ENCODE measurements around the gene PADI4. TPM values are rescaled to one million over a fixed set of nuclear protein-coding genes. Genes with fewer than 3 reads are reported as not detected.

PADI4 gene
- total RNA-seq, 3 donors from 2014 or later (not counting 1 experiment from before 2014, with no cell fraction given) = 1.4 to 11.6 (median 1.7) TPM

DNA sequence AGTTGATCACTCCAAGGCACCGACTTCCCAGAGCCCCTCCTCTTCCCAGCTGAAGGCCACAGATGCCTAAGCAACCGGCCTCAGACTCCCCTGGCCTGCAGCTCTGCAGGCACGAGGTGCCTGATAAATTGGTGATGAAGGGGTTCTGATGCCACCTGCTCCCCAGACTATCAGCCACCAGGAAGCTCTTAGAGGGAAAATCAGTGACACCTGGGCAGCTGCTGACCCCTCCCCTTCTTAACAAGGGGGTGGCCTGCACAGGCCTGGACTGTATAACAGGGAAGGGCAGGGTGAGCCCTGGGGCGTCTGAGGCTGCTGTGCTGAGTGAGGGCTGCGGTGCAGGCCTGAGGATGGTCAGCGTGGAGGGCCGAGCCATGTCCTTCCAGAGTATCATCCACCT is 63.9 kb downstream of the PADI4 start, which contains the start of gene PADI6:
TSS of gene PADI6 (plus strand) at position 301 of the 400 bp plus-strand sequence. CDS start at position 351, 50 bp downstream.
- H3K27me3 Mint-ChIP-seq (ENCODE audit: low read depth in 2 of 2) = peaks cover 0 to 2% of the 10 kb centered on the region in 2 donors
- no peak within 1 kb of the TSS for H3K27ac Mint-ChIP-seq
- ATAC-seq = no peak
- no peaks in the 10 kb centered on the region for H3K36me3 ChIP-seq (ENCODE audit: control insufficient read depth, insufficient read depth, low read length)
- H3K4me1 ChIP-seq (ENCODE audit: control insufficient read depth, insufficient read depth, low read length) = no peaks in the 10 kb centered on the region
- no peak within 1 kb of the TSS for H3K4me3 ChIP-seq (ENCODE audit: low read length)
- TF ChIP-seq, protein P1, sequence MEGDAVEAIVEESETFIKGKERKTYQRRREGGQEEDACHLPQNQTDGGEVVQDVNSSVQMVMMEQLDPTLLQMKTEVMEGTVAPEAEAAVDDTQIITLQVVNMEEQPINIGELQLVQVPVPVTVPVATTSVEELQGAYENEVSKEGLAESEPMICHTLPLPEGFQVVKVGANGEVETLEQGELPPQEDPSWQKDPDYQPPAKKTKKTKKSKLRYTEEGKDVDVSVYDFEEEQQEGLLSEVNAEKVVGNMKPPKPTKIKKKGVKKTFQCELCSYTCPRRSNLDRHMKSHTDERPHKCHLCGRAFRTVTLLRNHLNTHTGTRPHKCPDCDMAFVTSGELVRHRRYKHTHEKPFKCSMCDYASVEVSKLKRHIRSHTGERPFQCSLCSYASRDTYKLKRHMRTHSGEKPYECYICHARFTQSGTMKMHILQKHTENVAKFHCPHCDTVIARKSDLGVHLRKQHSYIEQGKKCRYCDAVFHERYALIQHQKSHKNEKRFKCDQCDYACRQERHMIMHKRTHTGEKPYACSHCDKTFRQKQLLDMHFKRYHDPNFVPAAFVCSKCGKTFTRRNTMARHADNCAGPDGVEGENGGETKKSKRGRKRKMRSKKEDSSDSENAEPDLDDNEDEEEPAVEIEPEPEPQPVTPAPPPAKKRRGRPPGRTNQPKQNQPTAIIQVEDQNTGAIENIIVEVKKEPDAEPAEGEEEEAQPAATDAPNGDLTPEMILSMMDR (IDR thresholded peaks at IDR 0.05) = no peak
- no peak within 1 kb of the TSS for H3K4me3 Mint-ChIP-seq
- H3K4me1 Mint-ChIP-seq = no peaks in the 10 kb centered on the region
- DNase-seq = no peak
- intact Hi-C loops (cut with micrococcal nuclease) = no loop called here
- H3K9me3 ChIP-seq (ENCODE audit: control insufficient read depth, insufficient read depth, low read length) = no peaks in the 10 kb centered on the region
- no peaks in the 10 kb centered on the region for H3K36me3 Mint-ChIP-seq
- H3K9me3 Mint-ChIP-seq = no peaks in the 10 kb centered on the region
- no peaks in the 10 kb centered on the region for H3K27me3 ChIP-seq (ENCODE audit: control insufficient read depth, insufficient read depth, low read length)
- no peak within 1 kb of the TSS for H3K27ac ChIP-seq (ENCODE audit: low read length)
- 76% methylated on average over 6 of the region's 7 CpGs for WGBS (ENCODE audit: insufficient coverage)

DNA sequence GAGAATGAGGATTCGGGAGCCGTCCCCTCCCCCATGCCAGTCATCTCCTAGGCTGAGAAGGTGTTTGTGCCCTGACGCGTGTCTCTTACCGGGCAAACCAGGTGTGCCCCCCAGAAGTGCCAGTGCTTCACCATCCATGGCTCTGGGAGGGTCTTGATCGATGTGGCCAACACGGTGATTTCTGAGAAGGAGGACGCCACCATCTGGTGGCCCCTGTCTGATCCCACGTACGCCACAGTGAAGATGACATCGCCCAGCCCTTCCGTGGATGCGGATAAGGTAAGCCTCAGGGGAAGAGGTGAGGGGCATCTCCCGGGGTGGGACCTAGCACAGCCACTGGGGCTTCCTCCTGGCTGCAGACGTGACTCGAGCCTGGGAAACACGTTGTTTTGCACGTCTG is 65.0 kb downstream of the PADI4 start:
- Histone ChIP-seq H3K36me3 (ENCODE audit: control insufficient read depth, insufficient read depth, low read length) (no peaks in the 10 kb centered on the region), H3K4me3 (ENCODE audit: low read length) (no peak overlapping the region), H3K27me3 (ENCODE audit: control insufficient read depth, insufficient read depth, low read length) (no peaks in the 10 kb centered on the region), H3K4me1 (ENCODE audit: control insufficient read depth, insufficient read depth, low read length) (no peaks in the 10 kb centered on the region), H3K27ac (ENCODE audit: low read length) (no peak overlapping the region), H3K9me3 (ENCODE audit: control insufficient read depth, insufficient read depth, low read length) (no peaks in the 10 kb centered on the region)
- no peak overlapping the region for H3K4me3 Mint-ChIP-seq
- DNase-seq (no peak), ATAC-seq (no peak)
- H3K27ac Mint-ChIP-seq = no peak overlapping the region
- WGBS (ENCODE audit: insufficient coverage) = 87% methylated on average over 18 of the region's 18 CpGs
- H3K27me3 Mint-ChIP-seq (ENCODE audit: low read depth in 2 of 2) = peaks cover 4 to 8% of the 10 kb centered on the region in 2 donors
- TF ChIP-seq, protein P1 (IDR thresholded peaks at IDR 0.05) = no peak
- H3K4me1 Mint-ChIP-seq = no peaks in the 10 kb centered on the region
- no peaks in the 10 kb centered on the region for H3K9me3 Mint-ChIP-seq
- no peaks in the 10 kb centered on the region for H3K36me3 Mint-ChIP-seq
- intact Hi-C loops (cut with micrococcal nuclease) = no loop called here

DNA sequence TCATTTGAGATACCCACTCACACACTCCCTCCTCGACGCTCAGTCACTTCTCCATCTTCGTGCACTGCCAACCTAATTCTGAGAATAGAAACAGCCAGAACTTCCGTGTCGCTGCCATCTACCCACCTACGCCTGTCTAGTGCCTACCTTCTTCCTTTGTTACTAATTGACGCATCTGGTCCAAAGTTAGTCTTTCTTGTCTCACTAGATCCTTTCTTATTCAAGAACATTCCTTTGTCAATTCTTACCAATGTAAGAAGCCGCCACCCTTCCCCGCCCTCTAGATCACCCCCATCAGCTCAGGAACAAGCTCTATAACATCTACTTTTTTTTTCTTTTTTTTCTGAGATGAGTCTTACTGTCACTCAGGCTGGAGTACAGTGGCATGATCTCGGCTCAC is 67.7 kb downstream of the PADI4 start:
- Mint-ChIP-seq H3K36me3 (no peaks in the 10 kb centered on the region), H3K4me1 (no peaks in the 10 kb centered on the region), H3K27ac (no peak overlapping the region), H3K4me3 (no peak overlapping the region), H3K9me3 (no peaks in the 10 kb centered on the region), H3K27me3 (ENCODE audit: low read depth in 2 of 2) (peaks cover 7 to 12% of the 10 kb centered on the region in 2 donors)
- DNase-seq = no peak
- intact Hi-C loops (cut with micrococcal nuclease) = no loop called here
- no peak overlapping the region for H3K27ac ChIP-seq (ENCODE audit: low read length)
- H3K9me3 ChIP-seq (ENCODE audit: control insufficient read depth, insufficient read depth, low read length) = no peaks in the 10 kb centered on the region
- no peaks in the 10 kb centered on the region for H3K27me3 ChIP-seq (ENCODE audit: control insufficient read depth, insufficient read depth, low read length)
- WGBS (ENCODE audit: insufficient coverage) = 90% methylated on average over 10 of the region's 10 CpGs
- H3K4me1 ChIP-seq (ENCODE audit: control insufficient read depth, insufficient read depth, low read length) = no peaks in the 10 kb centered on the region
- TF ChIP-seq, protein P1 (IDR thresholded peaks at IDR 0.05) = no peak
- no peaks in the 10 kb centered on the region for H3K36me3 ChIP-seq (ENCODE audit: control insufficient read depth, insufficient read depth, low read length)
- no peak overlapping the region for H3K4me3 ChIP-seq (ENCODE audit: low read length)
- ATAC-seq = no peak

DNA sequence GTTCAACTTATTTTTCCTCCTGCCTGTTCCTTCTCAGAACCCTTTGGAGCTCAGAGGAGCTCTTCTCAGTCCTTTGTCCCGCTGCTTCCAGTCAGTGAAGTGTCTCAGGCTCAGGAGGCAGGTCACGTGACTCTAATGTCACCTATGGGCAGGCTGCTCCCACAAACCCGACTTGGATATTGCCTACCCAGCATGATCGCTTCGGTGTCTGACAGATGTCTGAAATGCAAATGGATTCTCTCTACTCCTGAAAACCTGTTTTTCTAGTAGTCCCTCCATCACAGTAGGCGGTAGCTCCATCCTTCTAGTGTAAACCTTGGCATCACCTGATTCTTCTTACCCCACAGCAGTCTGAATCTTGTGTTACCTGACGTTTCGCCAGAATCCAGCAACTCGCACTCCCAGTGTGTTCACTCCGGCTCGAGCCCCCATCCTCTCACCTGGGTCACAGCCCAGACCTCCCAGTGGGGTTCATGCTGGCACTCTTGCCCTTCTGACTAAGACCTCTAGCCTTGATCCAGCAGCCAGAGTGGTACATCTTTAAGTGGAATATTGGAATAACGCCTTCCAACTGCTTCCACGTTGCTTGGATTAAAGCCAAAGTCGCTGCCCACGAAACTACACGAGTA is 69.4 kb downstream of the PADI4 start:
- no peak for ATAC-seq
- Mint-ChIP-seq H3K4me3 (no peak overlapping the region), H3K36me3 (no peaks in the 10 kb centered on the region), H3K9me3 (no peaks in the 10 kb centered on the region), H3K27ac (no peak overlapping the region), H3K4me1 (no peaks in the 10 kb centered on the region), H3K27me3 (ENCODE audit: low read depth in 2 of 2) (peaks cover 7 to 12% of the 10 kb centered on the region in 2 donors)
- TF ChIP-seq, protein P1 (IDR thresholded peaks at IDR 0.05) = no peak
- 68% methylated on average over 16 of the region's 16 CpGs for WGBS (ENCODE audit: insufficient coverage)
- Histone ChIP-seq H3K27ac (ENCODE audit: low read length) (no peak overlapping the region), H3K4me3 (ENCODE audit: low read length) (no peak overlapping the region), H3K36me3 (ENCODE audit: control insufficient read depth, insufficient read depth, low read length) (no peaks in the 10 kb centered on the region), H3K4me1 (ENCODE audit: control insufficient read depth, insufficient read depth, low read length) (no peaks in the 10 kb centered on the region), H3K9me3 (ENCODE audit: control insufficient read depth, insufficient read depth, low read length) (no peaks in the 10 kb centered on the region), H3K27me3 (ENCODE audit: control insufficient read depth, insufficient read depth, low read length) (no peaks in the 10 kb centered on the region)
- DNase-seq = no peak
- intact Hi-C loops (cut with micrococcal nuclease) = no loop called here
